PC-3 (cell line): ENCODE data around the gene RNF7. TPM values are rescaled to one million over a fixed set of nuclear protein-coding genes. Genes with fewer than 3 reads are reported as not detected.
"Not testable (repeated sequence)": the region's sequence is repeated elsewhere in the genome, so short reads cannot be mapped to it uniquely, and the experiment has no call there.

Experiments used
- ATAC-seq: fragments of 200-7000 bp; cut with Tn5 transposase; 2 replicates; pipeline ENCODE4 v1.9.1; 2020; ENCODE audit warnings: mild to moderate bottlenecking, moderate library complexity
- BruUV-seq: library from RNA; stranded (reverse); fragments of 400-500 nt; replicated peaks from 2 replicates; lab custom pipeline; 2021; lab: Mats Ljungman, UMichigan
- CTCF ChIA-PET: fragments of 300-600 bp; sonication (Branson Sonifier 250); formaldehyde crosslinking; loops from one replicate; lab custom pipeline; 2022; ENCODE audit warnings: antibody characterized with exemption; lab: Charles Lee
- POLR2A ChIA-PET: fragments of 300-600 bp; sonication (Branson Sonifier 250); formaldehyde crosslinking; loops from one replicate; lab custom pipeline; 2022; ENCODE audit warnings: antibody characterized with exemption; ENCODE audit not compliant: unreplicated experiment; lab: Charles Lee
- DNase-seq: peaks from one replicate; pipeline ENCODE4 v3.0.0-alpha.2; 2015
- H2AFZ ChIP-seq: fragments of 300-600 bp; sonication (generic); 2 replicates; pipeline ENCODE4 v1.6.0; 2016; ENCODE audit warnings: antibody characterized with exemption, low read length
- H3F3A ChIP-seq: fragments of 300-600 bp; sonication (generic); one replicate; pipeline ENCODE4 v1.6.0; 2017; ENCODE audit warnings: antibody characterized with exemption, low read length, control low read depth, mild to moderate bottlenecking; ENCODE audit not compliant: unreplicated experiment
- H3K27ac ChIP-seq: fragments of 300-600 bp; sonication (generic); 2 replicates; pipeline ENCODE4 v1.5.1; 2016; ENCODE audit warnings: mild to moderate bottlenecking, low read length
- H3K27me3 ChIP-seq: fragments of 300-600 bp; sonication (generic); 2 replicates; pipeline ENCODE4 v1.6.1; 2016; ENCODE audit warnings: low read length, mixed read lengths
- H3K36me3 ChIP-seq: fragments of 300-600 bp; sonication (generic); 2 replicates; pipeline ENCODE4 v1.6.1; 2016; ENCODE audit warnings: low read depth, mixed run types, low read length, mixed read lengths
- H3K4me1 ChIP-seq: fragments of 300-600 bp; sonication (generic); 2 replicates; pipeline ENCODE4 v1.5.1; 2016; ENCODE audit warnings: low read length; ENCODE audit not compliant: insufficient read depth
- H3K4me2 ChIP-seq: fragments of 300-600 bp; sonication (generic); 2 replicates; pipeline ENCODE4 v1.6.0; 2016; ENCODE audit warnings: low read length
- H3K4me3 ChIP-seq: fragments of 300-600 bp; sonication (generic); 2 replicates; pipeline ENCODE4 v1.5.1; 2016; ENCODE audit warnings: mild to moderate bottlenecking, low read length, mixed read lengths
- H3K79me2 ChIP-seq: fragments of 300-600 bp; sonication (generic); 2 replicates; pipeline ENCODE4 v1.6.1; 2017; ENCODE audit warnings: low read length, mixed read lengths
- H3K9ac ChIP-seq: fragments of 300-600 bp; sonication (generic); 2 replicates; pipeline ENCODE4 v1.6.0; 2016; ENCODE audit warnings: mild to moderate bottlenecking, low read length
- H3K9me2 ChIP-seq: fragments of 300-600 bp; sonication (generic); replicated peaks from 2 replicates; pipeline ENCODE4 v1.6.1; 2016; ENCODE audit warnings: mixed run types, low read length, mixed read lengths
- H3K9me3 ChIP-seq: fragments of 300-600 bp; sonication (generic); 2 replicates; pipeline ENCODE4 v1.6.1; 2016; ENCODE audit warnings: low read length, mixed read lengths
- H4K20me1 ChIP-seq: fragments of 300-600 bp; sonication (generic); 2 replicates; pipeline ENCODE4 v1.6.1; 2016; ENCODE audit warnings: low read length, mixed read lengths
- CTCF ChIP-seq: fragments of 300-600 bp; sonication (generic); conservative IDR thresholded peaks from 2 replicates; pipeline ENCODE4 v1.5.1; 2017; ENCODE audit warnings: antibody characterized with exemption, low read depth, mild to moderate bottlenecking, low read length
- EZH2 ChIP-seq: fragments of 300-600 bp; sonication (generic); IDR thresholded peaks from one replicate; pipeline ENCODE4 v1.6.1; 2017; ENCODE audit warnings: antibody characterized with exemption, mild to moderate bottlenecking, low read length; ENCODE audit not compliant: unreplicated experiment
- EZH2phosphoT487 ChIP-seq: fragments of 300-600 bp; sonication (generic); IDR thresholded peaks from 2 replicates; pipeline ENCODE4 v1.6.1; 2018; ENCODE audit warnings: mild to moderate bottlenecking, antibody characterized with exemption, low read length, borderline replicate concordance
- intact Hi-C: fragments of 100-400 bp; cut with micrococcal nuclease; formaldehyde crosslinking; loops from 2 replicates; pipeline ENCODE4 v1.9.0; 2023
- total RNA-seq: library from RNA; depleted of rRNA; stranded (reverse); fragments of >200 nt; gene quantifications from 2 replicates; pipeline ENCODE4 v1.2.3, GENCODE V29; 2014

RNF7 gene
- total RNA-seq, 1 experiment from 2014 or later, result 42.9 TPM

DNA sequence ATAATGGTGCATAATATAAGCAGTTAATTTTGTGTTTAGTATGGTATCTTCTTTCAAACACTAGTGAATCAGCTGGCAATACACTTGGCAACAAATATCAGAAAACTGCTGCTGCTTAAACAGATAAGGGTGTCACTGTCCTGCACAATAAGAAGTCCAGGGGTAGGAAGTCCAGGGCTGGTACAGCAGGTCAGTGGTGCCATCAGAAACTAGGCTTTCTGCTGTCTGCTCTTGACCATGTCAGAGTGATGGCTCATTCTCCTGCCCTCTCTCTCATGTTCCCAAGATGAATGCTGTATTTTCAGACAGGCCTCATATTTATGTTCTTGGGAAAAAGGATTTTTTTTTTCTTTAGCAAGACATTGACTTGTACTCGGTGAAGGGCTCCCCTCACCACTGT, 15.9 kb downstream of the RNF7 start:
- intact Hi-C loops, result no loop called here
- Histone ChIP-seq H3K27ac (no peak overlapping the region), H3K4me3 (no peak overlapping the region), H3K27me3 (no peaks in the 10 kb centered on the region), H3K4me1 (no peaks in the 10 kb centered on the region), H3F3A (no peaks in the 10 kb centered on the region), H2AFZ (no peak overlapping the region), H4K20me1 (no peaks in the 10 kb centered on the region), H3K79me2 (no peaks in the 10 kb centered on the region), H3K36me3 (no peaks in the 10 kb centered on the region; the same call in 1 of the 2 replicates), H3K4me2 (no peak overlapping the region), H3K9me3 (no peaks in the 10 kb centered on the region), H3K9me2 (no peaks in the 10 kb centered on the region), H3K9ac (no peak overlapping the region)
- ChIA-PET CTCF (no interaction called here), POLR2A (no interaction called here)
- BruUV-seq, result no TSS peak
- DNase-seq, result no peak
- TF ChIP-seq EZH2, result no peak
- no peak for ATAC-seq

GRCh38 chr3:141762552-141762951, 24.5 kb downstream of the RNF7 start:
- POLR2A ChIA-PET, ATAC-seq, BruUV-seq, H3K9me2 ChIP-seq, H2AFZ ChIP-seq, CTCF ChIA-PET, H3K36me3 ChIP-seq, H3K9me3 ChIP-seq, H3K4me3 ChIP-seq, H4K20me1 ChIP-seq, intact Hi-C loops, DNase-seq, H3K27ac ChIP-seq, H3K79me2 ChIP-seq, H3K4me1 ChIP-seq, H3K9ac ChIP-seq, H3K27me3 ChIP-seq, H3K4me2 ChIP-seq, H3F3A ChIP-seq: not testable (repeated sequence)

GRCh38 chr3:141763088-141763750, 25.1 kb downstream of the RNF7 start, which contains the start of gene GRK7:
Gene GRK7, plus strand, starts transcription at chr3:141763408. Its CDS starts 14,877 bp downstream, at chr3:141778285.
- Histone ChIP-seq H3K9ac (no peak within 1 kb of the TSS), H4K20me1 (no peaks in the 10 kb centered on the region), H3K9me3 (no peaks in the 10 kb centered on the region), H3K27ac (no peak within 1 kb of the TSS), H3K79me2 (no peaks in the 10 kb centered on the region), H3K27me3 (no peaks in the 10 kb centered on the region), H3K4me3 (no peak within 1 kb of the TSS), H3K36me3 (no peaks in the 10 kb centered on the region), H3K9me2 (no peaks in the 10 kb centered on the region), H3K4me2 (no peak within 1 kb of the TSS), H3K4me1 (no peaks in the 10 kb centered on the region), H2AFZ (no peak within 1 kb of the TSS), H3F3A (no peaks in the 10 kb centered on the region)
- DNase-seq (no peak), ATAC-seq (no peak)
- ChIA-PET CTCF (no interaction called here), POLR2A (no interaction called here)
- intact Hi-C loops, result no loop called here
- BruUV-seq, result no TSS peak
- TF ChIP-seq CTCF, result no peak
- TF ChIP-seq EZH2phosphoT487, result no peak
- TF ChIP-seq EZH2, result no peak
